DMS79 treated with DMSO at 0.1 percent for 48 hours (cell line): ENCODE measurements around the gene CORO1A.
"Not testable (repeated sequence)": the region's sequence is repeated elsewhere in the genome, so short reads cannot be mapped to it uniquely, and the experiment has no call there.

Experiments used
- DNase-seq: peaks from one replicate; lab custom pipeline; 2025; lab: John Stamatoyannopoulos, UW

CORO1A gene

GRCh38 chr16:30183233-30184095 lies at the start of gene CORO1A:
Gene CORO1A, plus strand, starts transcription at chr16:30183602. Its CDS starts 1,608 bp downstream, at chr16:30185210.
- DNase-seq = peak; percentile 73

- no peak for DNase-seq
These were observed 46.3 kb upstream of the CORO1A start for GRCh38 chr16:30136971-30137605.

- DNase-seq = no peak
These were observed 45.5 kb upstream of the CORO1A start for GRCh38 chr16:30137897-30138296.

- DNase-seq = no peak
These were observed 43.6 kb upstream of the CORO1A start for GRCh38 chr16:30139583-30140481.

- no peak for DNase-seq
These were observed 41.7 kb upstream of the CORO1A start for GRCh38 chr16:30141750-30142149.

GRCh38 chr16:30142672-30143346 lies 40.6 kb upstream of the CORO1A start:
- DNase-seq = peak; percentile 23

GRCh38 chr16:30143347-30143702 lies 40.1 kb upstream of the CORO1A start:
- DNase-seq = no peak

- no peak for DNase-seq
These were observed 39.4 kb upstream of the CORO1A start for GRCh38 chr16:30144017-30144416.

GRCh38 chr16:30144917-30145316 lies 38.5 kb upstream of the CORO1A start:
- DNase-seq = no peak

GRCh38 chr16:30145657-30146056 lies 37.7 kb upstream of the CORO1A start:
- no peak for DNase-seq

GRCh38 chr16:30147843-30148510 lies 35.4 kb upstream of the CORO1A start:
- DNase-seq = no peak

GRCh38 chr16:30149250-30149930 lies 34.0 kb upstream of the CORO1A start:
- no peak for DNase-seq

GRCh38 chr16:30151091-30151490 lies 32.3 kb upstream of the CORO1A start:
- DNase-seq = no peak

- DNase-seq = no peak
These were observed 30.9 kb upstream of the CORO1A start for GRCh38 chr16:30152517-30152916.

- no peak for DNase-seq
These were observed 28.2 kb upstream of the CORO1A start for GRCh38 chr16:30155188-30155587.

GRCh38 chr16:30157214-30157613 lies 26.2 kb upstream of the CORO1A start:
- DNase-seq = no peak

- no peak for DNase-seq
These were observed 19.9 kb upstream of the CORO1A start for GRCh38 chr16:30163538-30163937.

GRCh38 chr16:30166202-30166902 lies 17.1 kb upstream of the CORO1A start:
- DNase-seq = no peak

- not testable (repeated sequence) for DNase-seq
These were observed 14.7 kb upstream of the CORO1A start for GRCh38 chr16:30168746-30169145.

GRCh38 chr16:30169416-30169815 lies 14.0 kb upstream of the CORO1A start:
- not testable (repeated sequence) for DNase-seq
